SK-N-SH (cell line): Measurements from ENCODE around the gene PSAP. TPM values are rescaled to one million over a fixed set of nuclear protein-coding genes. Genes with fewer than 3 reads are reported as not detected.

Source experiments
- CTCF ChIA-PET: fragments of 300-600, 350-600 bp; formaldehyde crosslinking; extraction: SDS; loops from one replicate; lab custom pipeline; 2021; lab: Yijun Ruan, JAX
- POLR2A ChIA-PET: fragments of 350-600 bp; sonication (Branson Sonifier 250); formaldehyde crosslinking; extraction: SDS; loops from one replicate; lab custom pipeline; 2020; ENCODE audit warnings: antibody characterized with exemption, inconsistent platforms; lab: Yijun Ruan, JAX
- DNase-seq: peaks from one replicate; pipeline ENCODE4 v3.0.0; 2012
- H2AFZ ChIP-seq: fragments of 200-600 bp; sonication (generic); 2 replicates; pipeline ENCODE4 v1.8.1; 2016; ENCODE audit warnings: antibody characterized with exemption, mild to moderate bottlenecking, low read depth
- H3F3A ChIP-seq: fragments of 200-600 bp; sonication (generic); replicated peaks from 2 replicates; pipeline ENCODE3; 2016; ENCODE audit warnings: antibody characterized with exemption, mild to moderate bottlenecking; ENCODE audit not compliant: insufficient read depth
- H3K27ac ChIP-seq, 2 experiments: fragments of 200-500 bp in 1 of 2; fragments of 200-600 bp in 1 of 2; sonication (Bioruptor generic) in 1 of 2; sonication (generic), shearing (Covaris generic) in 1 of 2; 2 replicates each; pipeline versions ENCODE4 v1.5.1 to v1.6.1; 2014 to 2016; ENCODE audit warnings: low read depth in 2 of 2, inconsistent platforms in 1 of 2, low read length in 1 of 2, mild to moderate bottlenecking in 1 of 2, mixed read lengths in 1 of 2
- H3K27me3 ChIP-seq: fragments of 200-600 bp; sonication (generic), shearing (Covaris generic); 2 replicates; pipeline ENCODE4 v1.6.1; 2016; ENCODE audit warnings: mixed run types; ENCODE audit not compliant: insufficient read depth
- H3K36me3 ChIP-seq, 2 experiments: fragments of 200-500 bp in 1 of 2; fragments of 200-600 bp in 1 of 2; sonication (Bioruptor generic) in 1 of 2; sonication (generic) in 1 of 2; replicated peaks in 1 of 2; 2 replicates each; pipeline versions ENCODE3 to v1.5.1; 2014 to 2016; ENCODE audit warnings: low read length in 1 of 2, mild to moderate bottlenecking in 1 of 2; ENCODE audit not compliant: insufficient read depth in 2 of 2, control insufficient read depth in 1 of 2
- H3K4me1 ChIP-seq, 2 experiments: fragments of 200-500 bp in 1 of 2; fragments of 200-600 bp in 1 of 2; sonication (Bioruptor generic) in 1 of 2; sonication (generic), shearing (Covaris generic) in 1 of 2; 2 replicates each; pipeline versions ENCODE4 v1.5.1 to v1.6.1; 2014 to 2016; ENCODE audit warnings: low read depth in 1 of 2, low read length in 1 of 2, mixed run types in 1 of 2; ENCODE audit not compliant: insufficient read depth in 2 of 2, control insufficient read depth in 1 of 2
- H3K4me2 ChIP-seq: fragments of 200-600 bp; sonication (generic), shearing (Covaris generic); 2 replicates; pipeline ENCODE4 v1.6.1; 2017; ENCODE audit warnings: mixed run types
- H3K4me3 ChIP-seq, 2 experiments: fragments of 200-500 bp in 1 of 2; fragments of 200-600 bp in 1 of 2; sonication (Bioruptor generic) in 1 of 2; sonication (generic), shearing (Covaris generic) in 1 of 2; 2 replicates each; pipeline versions ENCODE4 v1.5.1 to v1.8.1; 2014 to 2016; ENCODE audit warnings: low read depth in 2 of 2, inconsistent platforms in 1 of 2, low read length in 1 of 2, mild to moderate bottlenecking in 1 of 2, mixed read lengths in 1 of 2, moderate library complexity in 1 of 2
- H3K79me2 ChIP-seq: fragments of 200-600 bp; sonication (generic); 2 replicates; pipeline ENCODE4 v1.8.1; 2017; ENCODE audit warnings: mild to moderate bottlenecking; ENCODE audit not compliant: insufficient read depth
- H3K9ac ChIP-seq: fragments of 200-600 bp; sonication (generic); 2 replicates; pipeline ENCODE4 v1.6.1; 2017; ENCODE audit warnings: mixed run types
- H3K9me2 ChIP-seq: fragments of 200-600 bp; sonication (generic); 2 replicates; pipeline ENCODE4 v1.6.1; 2017; ENCODE audit warnings: mixed run types
- H3K9me3 ChIP-seq: fragments of 200-600 bp; sonication (generic); 2 replicates; pipeline ENCODE4 v1.6.1; 2017; ENCODE audit warnings: mixed run types, mild to moderate bottlenecking, moderate library complexity
- H4K20me1 ChIP-seq: fragments of 200-600 bp; sonication (generic); 2 replicates; pipeline ENCODE4 v1.6.1; 2017; ENCODE audit warnings: mild to moderate bottlenecking, mixed run types; ENCODE audit not compliant: insufficient read depth
- FOXJ3 ChIP-seq: sonication (generic); formaldehyde crosslinking; IDR thresholded peaks from 2 replicates; pipeline ENCODE4 v1.5.1; 2020; ENCODE audit warnings: mild to moderate bottlenecking, missing genetic modification reagents
- MXI1 ChIP-seq: IDR thresholded peaks from 2 replicates; pipeline ENCODE4 v1.6.1; 2012; ENCODE audit warnings: mild to moderate bottlenecking, low read depth, low read length, improper control_type of control experiment
- NFIC ChIP-seq: IDR thresholded peaks from 2 replicates; pipeline ENCODE4 v1.4.0; 2012; ENCODE audit warnings: borderline replicate concordance
- RAD21 ChIP-seq: IDR thresholded peaks from 2 replicates; pipeline ENCODE4 v1.6.1; 2012; ENCODE audit warnings: mild to moderate bottlenecking, low read length
- TCF12 ChIP-seq: IDR thresholded peaks from 2 replicates; pipeline ENCODE4 v1.4.0; 2012
- ZBTB33 ChIP-seq: IDR thresholded peaks from 2 replicates; pipeline ENCODE4 v1.4.0; 2012; ENCODE audit warnings: low read depth, borderline replicate concordance
- WGBS: methylation state at CpG from one replicate; pipeline ENCODE4 v1.1.6; 2017; ENCODE audit warnings: low lambda C conversion rate; 5-methylcytosine and 5-hydroxymethylcytosine counted together
- polyA plus RNA-seq, 3 experiments: library from polyadenylated mRNA; depleted of rRNA; stranded (reverse); fragments of >200 nt; gene quantifications; 2 replicates each; pipeline ENCODE4 v1.2.3, GENCODE V29; 2012
- TF ChIP-seq, protein P1 (sequence below): IDR thresholded peaks from 2 replicates; pipeline ENCODE4 v1.6.1; 2012; ENCODE audit warnings: mild to moderate bottlenecking, low read depth, low read length, moderate library complexity
- TF ChIP-seq, protein P2 (sequence below): IDR thresholded peaks from 2 replicates; pipeline ENCODE4 v1.4.0; 2012; ENCODE audit warnings: low read depth, borderline replicate concordance
- TF ChIP-seq, protein P3 (sequence below): fragments of 200-600 bp; sonication (generic); IDR thresholded peaks from 2 replicates; pipeline ENCODE4 v1.6.1; 2017; ENCODE audit warnings: antibody characterized with exemption, mild to moderate bottlenecking, moderate library complexity

PSAP gene
- polyA plus RNA-seq, 1 of the 3 experiments (the other 2 are of a cell fraction) = 1,647 TPM

GRCh38 chr10:71777213-71777985, 73.7 kb downstream of the PSAP start (continued):
- TF ChIP-seq, protein P1, sequence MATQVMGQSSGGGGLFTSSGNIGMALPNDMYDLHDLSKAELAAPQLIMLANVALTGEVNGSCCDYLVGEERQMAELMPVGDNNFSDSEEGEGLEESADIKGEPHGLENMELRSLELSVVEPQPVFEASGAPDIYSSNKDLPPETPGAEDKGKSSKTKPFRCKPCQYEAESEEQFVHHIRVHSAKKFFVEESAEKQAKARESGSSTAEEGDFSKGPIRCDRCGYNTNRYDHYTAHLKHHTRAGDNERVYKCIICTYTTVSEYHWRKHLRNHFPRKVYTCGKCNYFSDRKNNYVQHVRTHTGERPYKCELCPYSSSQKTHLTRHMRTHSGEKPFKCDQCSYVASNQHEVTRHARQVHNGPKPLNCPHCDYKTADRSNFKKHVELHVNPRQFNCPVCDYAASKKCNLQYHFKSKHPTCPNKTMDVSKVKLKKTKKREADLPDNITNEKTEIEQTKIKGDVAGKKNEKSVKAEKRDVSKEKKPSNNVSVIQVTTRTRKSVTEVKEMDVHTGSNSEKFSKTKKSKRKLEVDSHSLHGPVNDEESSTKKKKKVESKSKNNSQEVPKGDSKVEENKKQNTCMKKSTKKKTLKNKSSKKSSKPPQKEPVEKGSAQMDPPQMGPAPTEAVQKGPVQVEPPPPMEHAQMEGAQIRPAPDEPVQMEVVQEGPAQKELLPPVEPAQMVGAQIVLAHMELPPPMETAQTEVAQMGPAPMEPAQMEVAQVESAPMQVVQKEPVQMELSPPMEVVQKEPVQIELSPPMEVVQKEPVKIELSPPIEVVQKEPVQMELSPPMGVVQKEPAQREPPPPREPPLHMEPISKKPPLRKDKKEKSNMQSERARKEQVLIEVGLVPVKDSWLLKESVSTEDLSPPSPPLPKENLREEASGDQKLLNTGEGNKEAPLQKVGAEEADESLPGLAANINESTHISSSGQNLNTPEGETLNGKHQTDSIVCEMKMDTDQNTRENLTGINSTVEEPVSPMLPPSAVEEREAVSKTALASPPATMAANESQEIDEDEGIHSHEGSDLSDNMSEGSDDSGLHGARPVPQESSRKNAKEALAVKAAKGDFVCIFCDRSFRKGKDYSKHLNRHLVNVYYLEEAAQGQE = no peak
- TF ChIP-seq ZBTB33 (no peak), RAD21 (no peak)
- TF ChIP-seq, protein P2, sequence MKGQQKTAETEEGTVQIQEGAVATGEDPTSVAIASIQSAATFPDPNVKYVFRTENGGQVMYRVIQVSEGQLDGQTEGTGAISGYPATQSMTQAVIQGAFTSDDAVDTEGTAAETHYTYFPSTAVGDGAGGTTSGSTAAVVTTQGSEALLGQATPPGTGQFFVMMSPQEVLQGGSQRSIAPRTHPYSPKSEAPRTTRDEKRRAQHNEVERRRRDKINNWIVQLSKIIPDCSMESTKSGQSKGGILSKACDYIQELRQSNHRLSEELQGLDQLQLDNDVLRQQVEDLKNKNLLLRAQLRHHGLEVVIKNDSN = no peak

GRCh38 chr10:71776481-71776925, 74.5 kb downstream of the PSAP start:
- Histone ChIP-seq H3K27ac (no peak overlapping the region), H3F3A (no peaks in the 10 kb centered on the region), H3K79me2 (no peaks in the 10 kb centered on the region), H3K9ac (no peak overlapping the region), H3K4me1 (peaks cover 15 to 16% of the 10 kb centered on the region in 2 experiments; a peak in 3 of 4 replicates), H3K4me3 (no peak overlapping the region), H2AFZ (no peak overlapping the region), H3K4me2 (no peak overlapping the region), H3K9me2 (no peaks in the 10 kb centered on the region), H3K9me3 (no peaks in the 10 kb centered on the region), H3K27me3 (no peaks in the 10 kb centered on the region; the same call in 1 of the 2 replicates), H3K36me3 (no peaks in the 10 kb centered on the region), H4K20me1 (no peaks in the 10 kb centered on the region)
- TF ChIP-seq MXI1 = no peak
- no peak for TF ChIP-seq NFIC
- no peak for TF ChIP-seq FOXJ3 (CRISPR knock-in tag)
- no peak for TF ChIP-seq TCF12
- TF ChIP-seq, protein P3, sequence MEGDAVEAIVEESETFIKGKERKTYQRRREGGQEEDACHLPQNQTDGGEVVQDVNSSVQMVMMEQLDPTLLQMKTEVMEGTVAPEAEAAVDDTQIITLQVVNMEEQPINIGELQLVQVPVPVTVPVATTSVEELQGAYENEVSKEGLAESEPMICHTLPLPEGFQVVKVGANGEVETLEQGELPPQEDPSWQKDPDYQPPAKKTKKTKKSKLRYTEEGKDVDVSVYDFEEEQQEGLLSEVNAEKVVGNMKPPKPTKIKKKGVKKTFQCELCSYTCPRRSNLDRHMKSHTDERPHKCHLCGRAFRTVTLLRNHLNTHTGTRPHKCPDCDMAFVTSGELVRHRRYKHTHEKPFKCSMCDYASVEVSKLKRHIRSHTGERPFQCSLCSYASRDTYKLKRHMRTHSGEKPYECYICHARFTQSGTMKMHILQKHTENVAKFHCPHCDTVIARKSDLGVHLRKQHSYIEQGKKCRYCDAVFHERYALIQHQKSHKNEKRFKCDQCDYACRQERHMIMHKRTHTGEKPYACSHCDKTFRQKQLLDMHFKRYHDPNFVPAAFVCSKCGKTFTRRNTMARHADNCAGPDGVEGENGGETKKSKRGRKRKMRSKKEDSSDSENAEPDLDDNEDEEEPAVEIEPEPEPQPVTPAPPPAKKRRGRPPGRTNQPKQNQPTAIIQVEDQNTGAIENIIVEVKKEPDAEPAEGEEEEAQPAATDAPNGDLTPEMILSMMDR = no peak
- TF ChIP-seq, protein P2 = no peak
- POLR2A ChIA-PET = no interaction called here
- DNase-seq = no peak
- CTCF ChIA-PET = interaction anchor here (0.9 to 3.3 kb wide), 4 partner anchors 56 to 120 kb away, joined by 4 to 13 read pairs (median 6); no protein-coding TSS in a partner anchor
- no CpG with 5 or more reads among the region's 2 CpGs for WGBS
